CD14-positive monocyte (primary cell): ENCODE results near the gene SAP30BP. TPM values are rescaled to one million over a fixed set of nuclear protein-coding genes. Genes with fewer than 3 reads are reported as not detected.

Source experiments
- DNase-seq, 3 donors: peaks; one replicate each; pipeline ENCODE4 v3.0.0-alpha.2; 2011 to 2022
- H2AFZ ChIP-seq: 2 replicates; pipeline ENCODE4 v1.6.0; 2012; ENCODE audit warnings: mild to moderate bottlenecking, low read depth, low read length, inconsistent platforms; ENCODE audit not compliant: insufficient read depth, poor library complexity, severe bottlenecking
- H3K27ac ChIP-seq, 2 donors: 1 replicate in 1 of 2; 2 replicates in 1 of 2; pipeline ENCODE4 v1.5.1; 2012 to 2013; ENCODE audit warnings: low read length in 2 of 2, control low read depth in 1 of 2, inconsistent platforms in 1 of 2, low read depth in 1 of 2, mild to moderate bottlenecking in 1 of 2
- H3K27me3 ChIP-seq, 2 donors: one replicate each; pipeline versions ENCODE4 v1.6.0 to v1.6.1; 2011 to 2013; ENCODE audit warnings: low read length in 2 of 2; ENCODE audit not compliant: control insufficient read depth in 2 of 2, insufficient read depth in 2 of 2
- H3K36me3 ChIP-seq, 2 donors: replicated peaks in 1 of 2; 1 replicate in 1 of 2; 2 replicates in 1 of 2; pipeline versions ENCODE4 v1.5.1 to v1.6.1; 2012 to 2013; ENCODE audit warnings: low read length in 2 of 2, control low read depth in 1 of 2, inconsistent platforms in 1 of 2, mild to moderate bottlenecking in 1 of 2; ENCODE audit not compliant: insufficient read depth in 2 of 2, control insufficient read depth in 1 of 2
- H3K4me1 ChIP-seq, 2 donors: 1 replicate in 1 of 2; 2 replicates in 1 of 2; pipeline versions ENCODE4 v1.5.1 to v1.6.1; 2012 to 2013; ENCODE audit warnings: low read length in 2 of 2, control low read depth in 1 of 2, inconsistent platforms in 1 of 2, mild to moderate bottlenecking in 1 of 2, moderate library complexity in 1 of 2; ENCODE audit not compliant: insufficient read depth in 2 of 2, control insufficient read depth in 1 of 2
- H3K4me2 ChIP-seq: replicated peaks from 2 replicates; pipeline ENCODE3; 2012; ENCODE audit warnings: low read length, moderate library complexity, mild to moderate bottlenecking; ENCODE audit not compliant: poor library complexity, severe bottlenecking; ENCODE audit errors: extremely low read depth
- H3K4me3 ChIP-seq, 3 experiments: fragments of 200-600 bp in 1 of 3; sonication (generic) in 1 of 3; replicated peaks in 1 of 3; 1 replicate in 2 of 3; 2 replicates in 1 of 3; pipeline ENCODE4 v1.5.1; 2011 to 2013; ENCODE audit warnings: low read length in 3 of 3, mild to moderate bottlenecking in 3 of 3, control low read depth in 2 of 3, low read depth in 2 of 3, inconsistent platforms in 1 of 3, moderate library complexity in 1 of 3
- H3K79me2 ChIP-seq: 2 replicates; pipeline ENCODE4 v1.6.0; 2012; ENCODE audit warnings: mild to moderate bottlenecking, control low read depth, inconsistent platforms, low read length, moderate library complexity; ENCODE audit not compliant: insufficient read depth
- H3K9ac ChIP-seq: 2 replicates; pipeline ENCODE4 v1.6.0; 2017; ENCODE audit warnings: low read length, mild to moderate bottlenecking; ENCODE audit not compliant: insufficient read depth, poor library complexity, severe bottlenecking
- H3K9me3 ChIP-seq, 2 donors: replicated peaks in 1 of 2; 1 replicate in 1 of 2; 2 replicates in 1 of 2; pipeline versions ENCODE4 v1.5.1 to v1.6.1; 2012 to 2013; ENCODE audit warnings: low read length in 2 of 2, control low read depth in 1 of 2; ENCODE audit not compliant: control insufficient read depth in 1 of 2, insufficient read depth in 1 of 2
- H4K20me1 ChIP-seq: 2 replicates; pipeline ENCODE4 v1.6.0; 2012; ENCODE audit warnings: mild to moderate bottlenecking, low read length, control low read depth, moderate library complexity; ENCODE audit not compliant: insufficient read depth
- H3K27ac Mint-ChIP-seq, 7 donors: one replicate each; pipeline ENCODE4 v1.8.0; 2020; ENCODE audit warnings: mild to moderate bottlenecking in 7 of 7, mixed read lengths in 7 of 7, moderate library complexity in 6 of 7, inconsistent platforms in 2 of 7
- H3K27me3 Mint-ChIP-seq, 3 donors: one replicate each; pipeline ENCODE4 v1.8.0; 2021 to 2022; ENCODE audit warnings: low read depth in 3 of 3, mild to moderate bottlenecking in 3 of 3, mixed read lengths in 3 of 3, moderate library complexity in 3 of 3, inconsistent platforms in 1 of 3
- H3K36me3 Mint-ChIP-seq, 2 donors: one replicate each; pipeline ENCODE4 v1.8.0; 2020; ENCODE audit warnings: mixed read lengths in 2 of 2, inconsistent platforms in 1 of 2, mild to moderate bottlenecking in 1 of 2
- H3K4me1 Mint-ChIP-seq: one replicate; pipeline ENCODE4 v1.8.0; 2020; ENCODE audit warnings: mild to moderate bottlenecking, mixed read lengths
- H3K4me3 Mint-ChIP-seq, 2 donors: one replicate each; pipeline ENCODE4 v1.8.0; 2020; ENCODE audit warnings: mild to moderate bottlenecking in 2 of 2, mixed read lengths in 2 of 2, moderate library complexity in 1 of 2
- H3K9me3 Mint-ChIP-seq, 7 donors: one replicate each; pipeline ENCODE4 v1.8.0; 2020 to 2022; ENCODE audit warnings: mixed read lengths in 7 of 7, mild to moderate bottlenecking in 6 of 7, moderate library complexity in 6 of 7, inconsistent platforms in 2 of 7
- CTCF ChIP-seq: fragments of 200-600 bp; IDR thresholded peaks from one replicate; pipeline ENCODE4 v1.8.0; 2022; ENCODE audit warnings: antibody characterized with exemption, mild to moderate bottlenecking
- WGBS: methylation state at CpG from one replicate; pipeline ENCODE4 v1.1.5; 2013; ENCODE audit warnings: missing lambda C conversion rate; ENCODE audit not compliant: insufficient coverage; 5-methylcytosine and 5-hydroxymethylcytosine counted together
- intact Hi-C, 2 donors: fragments of 100-400 bp; cut with micrococcal nuclease; formaldehyde crosslinking; loops; one replicate each; pipeline versions ENCODE4 v1.15.0 to v1.15.1; 2023
- polyA plus RNA-seq, 3 donors: library from polyadenylated mRNA; depleted of rRNA in 1 of 3; unstranded in 2 of 3; stranded (reverse) in 1 of 3; fragments of 300-500 nt in 2 of 3; fragments of >200 nt in 1 of 3; fragmentation: Illumina TruSeq in 2 of 3; gene quantifications; 1 replicate in 2 of 3; 2 replicates in 1 of 3; pipeline ENCODE4 v1.2.3, GENCODE V29; 2012 to 2021

The SAP30BP gene
- polyA plus RNA-seq, 3 donors: 43.8 to 130 (median 61.6) TPM

DNA sequence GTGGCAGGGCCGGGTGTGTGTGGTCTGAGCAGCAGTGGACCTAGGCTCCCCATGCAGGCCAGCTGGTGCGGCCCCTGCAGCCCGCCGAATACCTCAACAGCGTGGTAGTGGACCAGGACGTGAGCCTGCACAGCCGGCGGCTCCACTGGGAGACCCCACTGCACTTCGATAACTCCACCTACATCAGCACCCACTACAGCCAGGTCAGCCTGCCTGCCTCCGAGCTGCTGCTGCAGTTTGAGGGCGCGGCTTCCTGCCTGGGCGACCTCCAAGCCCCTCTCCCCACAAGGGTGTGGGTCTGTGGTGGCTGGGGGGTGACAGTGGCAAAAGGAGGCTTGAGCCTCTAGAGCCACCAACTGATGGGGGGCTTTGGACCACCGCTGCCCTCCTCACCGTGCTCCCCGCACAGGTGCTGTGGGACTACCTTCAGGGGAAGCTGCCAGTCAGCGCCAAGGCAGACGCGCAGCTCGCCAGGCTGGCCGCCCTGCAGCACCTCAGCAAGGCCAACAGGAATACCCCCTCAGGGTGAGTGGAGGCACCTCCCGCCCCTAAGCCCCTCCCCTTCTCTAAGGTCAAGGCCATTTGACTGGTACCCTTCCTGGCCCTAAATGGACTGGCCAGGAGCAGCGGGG is 42.3 kb upstream of the SAP30BP start:
- H3K27me3 Mint-ChIP-seq: peaks cover 0 to 4% (median 3%) of the 10 kb centered on the region in 3 donors
- no peaks in the 10 kb centered on the region for H3K4me1 Mint-ChIP-seq
- H3K27ac Mint-ChIP-seq: peak overlapping the region in 1 of 7 donors; percentile 19
- no peak overlapping the region for H3K4me3 ChIP-seq
- H3K4me2 ChIP-seq: no peak overlapping the region
- no peaks in the 10 kb centered on the region for H4K20me1 ChIP-seq
- H3K27ac ChIP-seq: no peak overlapping the region
- H3K4me1 ChIP-seq: no peaks in the 10 kb centered on the region
- H3K9me3 ChIP-seq: no peaks in the 10 kb centered on the region
- H3K9ac ChIP-seq: no peak overlapping the region
- 92% methylated on average over 12 of the region's 23 CpGs for WGBS
- intact Hi-C loops: no loop called here
- no peak overlapping the region for H3K4me3 Mint-ChIP-seq
- no peaks in the 10 kb centered on the region for H3K79me2 ChIP-seq
- no peak overlapping the region for H2AFZ ChIP-seq
- peaks cover 84% of the 10 kb centered on the region in 2 donors for H3K36me3 ChIP-seq
- H3K27me3 ChIP-seq: no peaks in the 10 kb centered on the region
- peaks cover 0 to 2% (median 0%) of the 10 kb centered on the region in 7 donors for H3K9me3 Mint-ChIP-seq
- no peak for TF ChIP-seq CTCF
- H3K36me3 Mint-ChIP-seq: peaks cover 48 to 91% of the 10 kb centered on the region in 2 donors
- no peak for DNase-seq

DNA sequence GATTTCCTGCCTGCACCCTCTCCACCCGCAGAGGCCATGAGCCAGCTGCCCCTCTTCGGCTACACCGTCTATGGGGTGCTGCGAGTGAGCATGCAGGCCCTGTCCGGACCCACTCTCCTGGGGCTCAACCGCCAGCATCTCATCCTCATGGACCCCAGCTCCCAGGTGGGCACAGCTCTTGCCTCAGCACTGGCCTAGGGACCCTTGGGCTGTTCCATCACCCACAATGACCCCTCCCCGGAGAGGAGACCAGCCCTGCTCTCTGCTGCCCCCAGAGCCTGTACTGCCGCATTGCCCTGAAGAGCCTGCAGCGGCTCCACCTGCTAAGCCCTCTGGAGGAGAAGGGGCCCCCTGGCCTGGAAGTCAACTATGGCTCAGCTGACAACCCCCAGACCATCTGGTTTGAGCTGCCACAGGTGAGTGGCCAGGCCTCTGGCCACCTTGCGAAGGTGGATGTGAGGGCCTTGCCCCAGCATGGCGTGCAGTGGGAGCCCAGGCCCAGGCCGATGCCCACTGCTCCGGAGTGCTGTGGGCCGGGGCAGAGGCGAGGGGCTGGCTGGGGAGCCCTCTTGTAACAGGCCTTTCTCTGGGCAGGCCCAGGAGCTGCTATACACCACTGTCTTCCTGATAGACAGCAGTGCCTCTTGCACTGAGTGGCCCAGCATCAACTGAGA is 41.2 kb upstream of the SAP30BP start:
- 88% methylated on average over 14 of the region's 15 CpGs for WGBS
- Histone ChIP-seq H3K27ac (no peak overlapping the region), H3K4me1 (no peaks in the 10 kb centered on the region), H3K4me3 (no peak overlapping the region), H3K4me2 (no peak overlapping the region), H3K79me2 (no peaks in the 10 kb centered on the region), H4K20me1 (no peaks in the 10 kb centered on the region), H2AFZ (no peak overlapping the region), H3K9ac (no peak overlapping the region), H3K9me3 (no peaks in the 10 kb centered on the region), H3K27me3 (no peaks in the 10 kb centered on the region), H3K36me3 (peaks cover 73% of the 10 kb centered on the region in 2 donors)
- H3K9me3 Mint-ChIP-seq: peaks cover 0 to 2% (median 0%) of the 10 kb centered on the region in 7 donors
- intact Hi-C loops: no loop called here
- peaks cover 40 to 83% of the 10 kb centered on the region in 2 donors for H3K36me3 Mint-ChIP-seq
- no peak overlapping the region for H3K4me3 Mint-ChIP-seq
- peaks cover 0 to 4% (median 3%) of the 10 kb centered on the region in 3 donors for H3K27me3 Mint-ChIP-seq
- H3K27ac Mint-ChIP-seq: no peak overlapping the region
- H3K4me1 Mint-ChIP-seq: no peaks in the 10 kb centered on the region
- no peak for DNase-seq
- peak; percentile 46 for TF ChIP-seq CTCF
